GM12874 (cell line): Measurements from ENCODE around the gene LORICRIN.

Experiments
- CTCF ChIP-seq: IDR thresholded peaks from 2 replicates; pipeline ENCODE4 v1.5.1; 2011; ENCODE audit warnings: low read depth, mild to moderate bottlenecking, control low read depth, low read length, moderate library complexity; ENCODE audit not compliant: insufficient read depth

LORICRIN gene

GRCh38 chr1:153223040-153223891 is 36.2 kb upstream of the LORICRIN start:
- peak; percentile 61 for TF ChIP-seq CTCF

GRCh38 chr1:153227810-153228209 is 31.7 kb upstream of the LORICRIN start:
- no peak for TF ChIP-seq CTCF

- no peak for TF ChIP-seq CTCF
These were observed 31.0 kb upstream of the LORICRIN start for GRCh38 chr1:153228491-153228890.

GRCh38 chr1:153229076-153229829 is 30.2 kb upstream of the LORICRIN start:
- TF ChIP-seq CTCF: peak; percentile 55

- no peak for TF ChIP-seq CTCF
These were observed 28.1 kb upstream of the LORICRIN start for GRCh38 chr1:153231363-153231762.

GRCh38 chr1:153231785-153232184 is 27.7 kb upstream of the LORICRIN start:
- no peak for TF ChIP-seq CTCF

- TF ChIP-seq CTCF: no peak
These were observed 26.9 kb upstream of the LORICRIN start for GRCh38 chr1:153232553-153232952.
